GM12801 (cell line): ENCODE measurements around the gene EYA4.

Source experiments
- CTCF ChIP-seq: IDR thresholded peaks from one replicate; pipeline ENCODE4 v1.5.1; 2011; ENCODE audit warnings: control low read depth; ENCODE audit not compliant: insufficient read length; ENCODE audit errors: extremely low read depth

Gene EYA4

GRCh38 chr6:133289733-133290306 is 48.7 kb downstream of the EYA4 start:
- TF ChIP-seq CTCF = no peak

- TF ChIP-seq CTCF = no peak
Measured at GRCh38 chr6:133290930-133291329, 49.8 kb downstream of the EYA4 start.

GRCh38 chr6:133291671-133292070 is 50.5 kb downstream of the EYA4 start:
- no peak for TF ChIP-seq CTCF

- TF ChIP-seq CTCF = no peak
Measured at GRCh38 chr6:133297657-133298056, 56.5 kb downstream of the EYA4 start.

GRCh38 chr6:133298335-133298734 is 57.2 kb downstream of the EYA4 start:
- no peak for TF ChIP-seq CTCF

GRCh38 chr6:133298801-133299200 is 57.6 kb downstream of the EYA4 start:
- TF ChIP-seq CTCF = no peak

GRCh38 chr6:133300896-133301295 is 59.7 kb downstream of the EYA4 start:
- TF ChIP-seq CTCF = no peak

GRCh38 chr6:133301835-133302234 is 60.7 kb downstream of the EYA4 start:
- no peak for TF ChIP-seq CTCF
